Spinal cord (tissue), 10 donors: ENCODE data around the gene FBXO36. TPM values are rescaled to one million over a fixed set of nuclear protein-coding genes. Genes with fewer than 3 reads are reported as not detected.

ENCODE experiments used
- DNase-seq, 6 donors: peaks; one replicate each; pipeline versions ENCODE4 v3.0.0 to v3.0.0-alpha.2; 2013 to 2015; ENCODE audit warnings: low spot score in 6 of 6, low read depth in 4 of 6
- H3K27ac ChIP-seq: one replicate; pipeline ENCODE4 v1.5.1; 2013; ENCODE audit warnings: low read depth, low read length, control low read depth
- H3K27me3 ChIP-seq: one replicate; pipeline ENCODE4 v1.6.1; 2013; ENCODE audit warnings: low read length; ENCODE audit not compliant: control insufficient read depth, insufficient read depth
- H3K36me3 ChIP-seq: one replicate; pipeline ENCODE4 v1.6.1; 2013; ENCODE audit warnings: low read length; ENCODE audit not compliant: control insufficient read depth, insufficient read depth
- H3K4me1 ChIP-seq: one replicate; pipeline ENCODE4 v1.6.1; 2013; ENCODE audit warnings: low read length; ENCODE audit not compliant: control insufficient read depth, insufficient read depth
- H3K4me3 ChIP-seq: one replicate; pipeline ENCODE4 v1.5.1; 2013; ENCODE audit warnings: low read depth, low read length, control low read depth
- H3K9me3 ChIP-seq: one replicate; pipeline ENCODE4 v1.6.1; 2013; ENCODE audit warnings: low read length; ENCODE audit not compliant: control insufficient read depth, insufficient read depth
- WGBS: methylation state at CpG from one replicate; pipeline ENCODE4 v1.1.5; 2013; ENCODE audit warnings: missing lambda C conversion rate; ENCODE audit not compliant: insufficient coverage; 5-methylcytosine and 5-hydroxymethylcytosine counted together
- polyA plus RNA-seq, 2 donors: library from polyadenylated mRNA; unstranded; fragments of 120-200 nt; gene quantifications; one replicate each; pipeline ENCODE4 v1.2.1, GENCODE V29; 2013; ENCODE audit not compliant: insufficient read length in 2 of 2
- total RNA-seq, 2 donors: library from RNA; depleted of rRNA in 1 of 2; stranded (reverse); fragments of 120-200 nt in 1 of 2; fragments of >200 nt in 1 of 2; gene quantifications; one replicate each; pipeline versions ENCODE4 v1.2.3 to v1.2.4, GENCODE V29; 2013 to 2014
- donor health status: healthy.

Gene FBXO36
- total and polyA plus RNA-seq, 4 donors: 6.8 to 10.6 (median 9.3) TPM

GRCh38 chr2:229996320-229996719 lies 74.0 kb downstream of the FBXO36 start:
- H3K36me3 ChIP-seq: no peaks in the 10 kb centered on the region
- no peak overlapping the region for H3K27ac ChIP-seq
- no peaks in the 10 kb centered on the region for H3K9me3 ChIP-seq
- H3K4me1 ChIP-seq: no peaks in the 10 kb centered on the region
- H3K4me3 ChIP-seq: no peak overlapping the region
- DNase-seq: no peak
- WGBS: 90% methylated on average over 2 of the region's 4 CpGs
- no peaks in the 10 kb centered on the region for H3K27me3 ChIP-seq

GRCh38 chr2:229997565-229997964 lies 75.3 kb downstream of the FBXO36 start:
- Histone ChIP-seq H3K27me3 (no peaks in the 10 kb centered on the region), H3K4me3 (no peak overlapping the region), H3K9me3 (no peaks in the 10 kb centered on the region), H3K4me1 (no peaks in the 10 kb centered on the region), H3K27ac (no peak overlapping the region), H3K36me3 (no peaks in the 10 kb centered on the region)
- 89% methylated on average over 3 of the region's 3 CpGs for WGBS
- DNase-seq: no peak

GRCh38 chr2:230000118-230000841 lies 78.0 kb downstream of the FBXO36 start:
- Histone ChIP-seq H3K9me3 (no peaks in the 10 kb centered on the region), H3K27me3 (no peaks in the 10 kb centered on the region), H3K4me3 (no peak overlapping the region), H3K27ac (no peak overlapping the region), H3K4me1 (no peaks in the 10 kb centered on the region), H3K36me3 (no peaks in the 10 kb centered on the region)
- DNase-seq: no peak
- WGBS: no CpG with 5 or more reads among the region's 6 CpGs

GRCh38 chr2:230007931-230008707 lies 85.8 kb downstream of the FBXO36 start:
- H3K27ac ChIP-seq: no peak overlapping the region
- H3K4me1 ChIP-seq: no peaks in the 10 kb centered on the region
- H3K27me3 ChIP-seq: no peaks in the 10 kb centered on the region
- no peak overlapping the region for H3K4me3 ChIP-seq
- no peaks in the 10 kb centered on the region for H3K9me3 ChIP-seq
- peak; percentile 4 to 75 (median 19) for DNase-seq
- 93% methylated on average over 3 of the region's 12 CpGs for WGBS
- peaks cover 7% of the 10 kb centered on the region for H3K36me3 ChIP-seq

- Histone ChIP-seq H3K27ac (no peak overlapping the region), H3K36me3 (peaks cover 7% of the 10 kb centered on the region), H3K4me3 (no peak overlapping the region), H3K27me3 (no peaks in the 10 kb centered on the region), H3K9me3 (no peaks in the 10 kb centered on the region), H3K4me1 (no peaks in the 10 kb centered on the region)
- WGBS: no CpG with 5 or more reads among the region's 1 CpG
- DNase-seq: peak in 1 of 6 donors; percentile 2
These were observed 86.4 kb downstream of the FBXO36 start for GRCh38 chr2:230008708-230009066.

- Histone ChIP-seq H3K27ac (no peak overlapping the region), H3K27me3 (no peaks in the 10 kb centered on the region), H3K9me3 (no peaks in the 10 kb centered on the region), H3K4me3 (no peak overlapping the region), H3K36me3 (peaks cover 7% of the 10 kb centered on the region), H3K4me1 (no peaks in the 10 kb centered on the region)
- no peak for DNase-seq
- 95% methylated on average over 6 of the region's 6 CpGs for WGBS
These were observed 88.2 kb downstream of the FBXO36 start for GRCh38 chr2:230010501-230010900.

GRCh38 chr2:230011617-230012016 lies 89.3 kb downstream of the FBXO36 start:
- no peak overlapping the region for H3K27ac ChIP-seq
- H3K27me3 ChIP-seq: no peaks in the 10 kb centered on the region
- no CpG with 5 or more reads among the region's 1 CpG for WGBS

GRCh38 chr2:230012267-230012884 lies 90.1 kb downstream of the FBXO36 start:
- Histone ChIP-seq H3K4me1 (no peaks in the 10 kb centered on the region), H3K4me3 (no peak overlapping the region), H3K9me3 (no peaks in the 10 kb centered on the region), H3K27ac (no peak overlapping the region), H3K36me3 (peaks cover 4% of the 10 kb centered on the region), H3K27me3 (no peaks in the 10 kb centered on the region)
- DNase-seq: no peak
- 95% methylated on average over 5 of the region's 10 CpGs for WGBS

More at GRCh38 chr2:230011617-230012016, 89.3 kb downstream of the FBXO36 start:
- no peaks in the 10 kb centered on the region for H3K9me3 ChIP-seq
- H3K36me3 ChIP-seq: peaks cover 7% of the 10 kb centered on the region
- no peak overlapping the region for H3K4me3 ChIP-seq
- H3K4me1 ChIP-seq: no peaks in the 10 kb centered on the region
- DNase-seq: no peak

GRCh38 chr2:230016844-230017243 lies 94.5 kb downstream of the FBXO36 start:
- H3K27me3 ChIP-seq: no peaks in the 10 kb centered on the region
- no peak overlapping the region for H3K27ac ChIP-seq
- H3K4me1 ChIP-seq: no peaks in the 10 kb centered on the region
- no peak overlapping the region for H3K4me3 ChIP-seq
- no peaks in the 10 kb centered on the region for H3K36me3 ChIP-seq
- H3K9me3 ChIP-seq: no peaks in the 10 kb centered on the region
- DNase-seq: no peak
